OCI-LY1 (cell line): Measurements from ENCODE around the gene OR8D1.

ENCODE experiments used
- H2AFZ ChIP-seq: fragments of 200-600 bp; sonication (generic), shearing (Covaris generic); 2 replicates; pipeline ENCODE4 v1.6.0; 2014; ENCODE audit warnings: antibody characterized with exemption, mild to moderate bottlenecking, low read length
- H3F3A ChIP-seq: fragments of 200-600 bp; sonication (generic), shearing (Covaris generic); 2 replicates; pipeline ENCODE4 v1.6.0; 2014; ENCODE audit warnings: mild to moderate bottlenecking, antibody characterized with exemption, low read length, moderate library complexity; ENCODE audit not compliant: insufficient read depth
- H3K27ac ChIP-seq: fragments of 200-600 bp; sonication (generic); 2 replicates; pipeline ENCODE4 v1.5.1; 2014; ENCODE audit warnings: low read length, mixed run types, mild to moderate bottlenecking, low read depth; ENCODE audit not compliant: poor library complexity, severe bottlenecking
- H3K27me3 ChIP-seq: fragments of 200-600 bp; sonication (generic); 2 replicates; pipeline ENCODE4 v1.6.0; 2014; ENCODE audit warnings: antibody characterized with exemption, mild to moderate bottlenecking, low read length, moderate library complexity; ENCODE audit not compliant: insufficient read depth
- H3K36me3 ChIP-seq: fragments of 200-600 bp; sonication (generic); 2 replicates; pipeline ENCODE4 v1.6.1; 2014; ENCODE audit warnings: mild to moderate bottlenecking, antibody characterized with exemption, low read length, moderate library complexity, mixed read lengths; ENCODE audit not compliant: insufficient read depth
- H3K4me1 ChIP-seq: fragments of 200-600 bp; sonication (generic); 2 replicates; pipeline ENCODE4 v1.5.1; 2014; ENCODE audit warnings: mild to moderate bottlenecking, low read length, moderate library complexity; ENCODE audit not compliant: insufficient read depth, severe bottlenecking
- H3K4me2 ChIP-seq: fragments of 200-600 bp; sonication (generic), shearing (Covaris generic); 2 replicates; pipeline ENCODE4 v1.6.1; 2014; ENCODE audit warnings: low read length
- H3K4me3 ChIP-seq: fragments of 200-600 bp; sonication (generic); 2 replicates; pipeline ENCODE4 v1.5.1; 2014; ENCODE audit warnings: low read length, low read depth, mild to moderate bottlenecking, mixed read lengths; ENCODE audit not compliant: poor library complexity, severe bottlenecking
- H3K79me2 ChIP-seq: fragments of 200-600 bp; shearing (Covaris generic); 2 replicates; pipeline ENCODE4 v1.6.1; 2016; ENCODE audit warnings: mixed run types, low read length, mixed read lengths; ENCODE audit not compliant: insufficient read depth
- H3K9ac ChIP-seq: fragments of 200-600 bp; sonication (generic), shearing (Covaris generic); 2 replicates; pipeline ENCODE4 v1.6.1; 2014; ENCODE audit warnings: mild to moderate bottlenecking, low read length, mixed read lengths
- H3K9me2 ChIP-seq: fragments of 200-600 bp; sonication (generic), shearing (Covaris generic); 2 replicates; pipeline ENCODE4 v1.6.1; 2014; ENCODE audit warnings: low read depth, mild to moderate bottlenecking, low read length, mixed read lengths
- H3K9me3 ChIP-seq: fragments of 200-600 bp; shearing (Covaris generic); 2 replicates; pipeline ENCODE4 v1.6.1; 2014; ENCODE audit warnings: low read length, mixed read lengths
- H4K20me1 ChIP-seq: fragments of 200-600 bp; sonication (generic), shearing (Covaris generic); 2 replicates; pipeline ENCODE4 v1.6.0; 2016; ENCODE audit warnings: mild to moderate bottlenecking, low read length; ENCODE audit not compliant: insufficient read depth
- EZH2 ChIP-seq: fragments of 200-600 bp; sonication (generic), shearing (Covaris generic); IDR thresholded peaks from 2 replicates; pipeline ENCODE4 v1.8.0; 2017; ENCODE audit warnings: borderline replicate concordance, mixed run types, mild to moderate bottlenecking, antibody characterized with exemption, low read length, moderate library complexity, mixed read lengths
- TF ChIP-seq, protein P1 (sequence below): fragments of 200-600 bp; sonication (generic), shearing (Covaris generic); IDR thresholded peaks from 2 replicates; pipeline ENCODE4 v1.5.1; 2017; ENCODE audit warnings: mild to moderate bottlenecking, antibody characterized with exemption, low read length, moderate library complexity, mixed read lengths

OR8D1 gene

DNA sequence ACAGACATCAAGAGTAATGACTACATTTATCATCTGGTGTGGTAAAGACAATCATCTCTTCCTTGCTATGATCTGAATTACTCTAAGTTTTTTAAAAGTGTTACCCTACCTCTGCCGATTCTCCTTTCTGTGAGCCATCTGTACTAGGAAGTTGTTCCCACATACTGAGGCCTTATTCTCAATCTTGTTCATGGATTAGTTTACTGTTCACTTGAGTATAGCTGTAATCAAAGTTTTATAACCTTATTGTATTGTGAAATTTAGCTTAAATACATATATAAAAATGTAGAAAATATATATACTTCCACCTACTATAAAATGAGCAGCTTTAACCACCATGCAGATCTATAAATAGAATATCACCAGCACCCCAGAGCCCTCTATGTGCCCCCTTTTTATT is 8.6 kb upstream of the OR8D1 start:
- no peaks in the 10 kb centered on the region for H3K9me2 ChIP-seq
- no peak overlapping the region for H3K9ac ChIP-seq
- no peak overlapping the region for H3K4me3 ChIP-seq
- no peaks in the 10 kb centered on the region for H4K20me1 ChIP-seq
- no peaks in the 10 kb centered on the region for H3K36me3 ChIP-seq
- no peak overlapping the region for H3K27ac ChIP-seq
- H3K4me1 ChIP-seq, result no peaks in the 10 kb centered on the region
- H3K4me2 ChIP-seq, result no peak overlapping the region
- no peaks in the 10 kb centered on the region for H3K9me3 ChIP-seq
- H2AFZ ChIP-seq, result no peak overlapping the region
- H3F3A ChIP-seq, result no peaks in the 10 kb centered on the region
- no peak for TF ChIP-seq EZH2
- TF ChIP-seq, protein P1, sequence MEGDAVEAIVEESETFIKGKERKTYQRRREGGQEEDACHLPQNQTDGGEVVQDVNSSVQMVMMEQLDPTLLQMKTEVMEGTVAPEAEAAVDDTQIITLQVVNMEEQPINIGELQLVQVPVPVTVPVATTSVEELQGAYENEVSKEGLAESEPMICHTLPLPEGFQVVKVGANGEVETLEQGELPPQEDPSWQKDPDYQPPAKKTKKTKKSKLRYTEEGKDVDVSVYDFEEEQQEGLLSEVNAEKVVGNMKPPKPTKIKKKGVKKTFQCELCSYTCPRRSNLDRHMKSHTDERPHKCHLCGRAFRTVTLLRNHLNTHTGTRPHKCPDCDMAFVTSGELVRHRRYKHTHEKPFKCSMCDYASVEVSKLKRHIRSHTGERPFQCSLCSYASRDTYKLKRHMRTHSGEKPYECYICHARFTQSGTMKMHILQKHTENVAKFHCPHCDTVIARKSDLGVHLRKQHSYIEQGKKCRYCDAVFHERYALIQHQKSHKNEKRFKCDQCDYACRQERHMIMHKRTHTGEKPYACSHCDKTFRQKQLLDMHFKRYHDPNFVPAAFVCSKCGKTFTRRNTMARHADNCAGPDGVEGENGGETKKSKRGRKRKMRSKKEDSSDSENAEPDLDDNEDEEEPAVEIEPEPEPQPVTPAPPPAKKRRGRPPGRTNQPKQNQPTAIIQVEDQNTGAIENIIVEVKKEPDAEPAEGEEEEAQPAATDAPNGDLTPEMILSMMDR, result no peak
- no peaks in the 10 kb centered on the region for H3K79me2 ChIP-seq
- H3K27me3 ChIP-seq, result no peaks in the 10 kb centered on the region

DNA sequence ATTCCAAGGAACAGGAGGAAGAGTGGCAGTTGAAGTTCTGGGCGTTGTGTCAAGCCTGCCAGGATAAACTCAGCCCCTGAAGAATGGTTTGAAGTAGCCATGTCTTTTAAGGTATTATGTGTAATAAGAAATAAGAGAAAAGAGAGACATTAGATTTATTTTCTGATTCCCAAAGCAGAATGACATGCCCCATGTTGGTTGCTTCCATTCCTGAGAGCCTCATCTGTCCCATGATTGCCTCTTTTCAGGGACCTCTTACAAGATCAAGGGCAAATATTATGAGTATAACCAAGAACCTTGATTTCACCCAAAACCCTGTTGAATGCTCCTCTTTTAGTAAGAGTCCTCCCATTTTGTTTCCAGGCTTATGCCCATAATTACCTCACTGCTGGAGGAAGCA is 6.3 kb upstream of the OR8D1 start, which contains the start of gene OR8D2:
OR8D2 (minus strand) TSS at position 101 of the 400 bp plus-strand sequence; CDS start at position 101, 0 bp downstream.
- TF ChIP-seq EZH2, result no peak
- TF ChIP-seq, protein P1, result no peak
- no peaks in the 10 kb centered on the region for H4K20me1 ChIP-seq
- H3K9ac ChIP-seq, result no peak within 1 kb of the TSS
- H3K4me3 ChIP-seq, result no peak within 1 kb of the TSS
- H3K4me1 ChIP-seq, result no peaks in the 10 kb centered on the region
- H3K9me3 ChIP-seq, result no peaks in the 10 kb centered on the region
- no peak within 1 kb of the TSS for H3K27ac ChIP-seq
- no peaks in the 10 kb centered on the region for H3K79me2 ChIP-seq
- no peaks in the 10 kb centered on the region for H3K36me3 ChIP-seq
- H3K27me3 ChIP-seq, result no peaks in the 10 kb centered on the region
- no peak within 1 kb of the TSS for H2AFZ ChIP-seq
- H3F3A ChIP-seq, result no peaks in the 10 kb centered on the region
- H3K9me2 ChIP-seq, result no peaks in the 10 kb centered on the region
- no peak within 1 kb of the TSS for H3K4me2 ChIP-seq

DNA sequence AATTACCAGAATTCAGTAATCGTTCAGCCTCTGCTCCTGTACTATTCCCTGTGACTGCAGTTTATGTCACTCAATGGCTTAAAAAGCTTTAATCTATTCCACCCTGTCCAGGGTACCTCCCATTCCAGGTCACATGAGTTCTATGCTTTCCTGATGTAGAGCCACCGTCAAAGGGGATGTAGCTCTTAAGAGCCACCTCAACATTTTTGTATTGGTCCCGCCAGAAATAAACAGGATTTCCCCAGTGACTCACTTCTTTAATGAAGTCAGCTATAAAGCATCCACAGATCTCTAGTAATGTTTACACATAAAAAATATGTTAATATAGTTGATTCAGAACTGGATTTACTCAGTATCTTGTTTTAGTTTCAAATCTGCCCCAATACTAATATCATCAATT is 1.3 kb upstream of the OR8D1 start:
- no peak overlapping the region for H3K9ac ChIP-seq
- H3F3A ChIP-seq, result no peaks in the 10 kb centered on the region
- no peaks in the 10 kb centered on the region for H3K79me2 ChIP-seq
- H3K36me3 ChIP-seq, result no peaks in the 10 kb centered on the region
- no peak overlapping the region for H2AFZ ChIP-seq
- no peaks in the 10 kb centered on the region for H3K27me3 ChIP-seq
- H3K9me3 ChIP-seq, result no peaks in the 10 kb centered on the region
- TF ChIP-seq, protein P1, result no peak
- TF ChIP-seq EZH2, result no peak
- H3K4me3 ChIP-seq, result no peak overlapping the region
- no peaks in the 10 kb centered on the region for H3K4me1 ChIP-seq
- H4K20me1 ChIP-seq, result no peaks in the 10 kb centered on the region
- H3K4me2 ChIP-seq, result no peak overlapping the region
- H3K9me2 ChIP-seq, result no peaks in the 10 kb centered on the region
- H3K27ac ChIP-seq, result no peak overlapping the region
